ENCODE data around the gene NLRX1.
"Not testable (repeated sequence)": the region's sequence is repeated elsewhere in the genome, so short reads cannot be mapped to it uniquely, and the experiment has no call there.

Gene NLRX1

DNA sequence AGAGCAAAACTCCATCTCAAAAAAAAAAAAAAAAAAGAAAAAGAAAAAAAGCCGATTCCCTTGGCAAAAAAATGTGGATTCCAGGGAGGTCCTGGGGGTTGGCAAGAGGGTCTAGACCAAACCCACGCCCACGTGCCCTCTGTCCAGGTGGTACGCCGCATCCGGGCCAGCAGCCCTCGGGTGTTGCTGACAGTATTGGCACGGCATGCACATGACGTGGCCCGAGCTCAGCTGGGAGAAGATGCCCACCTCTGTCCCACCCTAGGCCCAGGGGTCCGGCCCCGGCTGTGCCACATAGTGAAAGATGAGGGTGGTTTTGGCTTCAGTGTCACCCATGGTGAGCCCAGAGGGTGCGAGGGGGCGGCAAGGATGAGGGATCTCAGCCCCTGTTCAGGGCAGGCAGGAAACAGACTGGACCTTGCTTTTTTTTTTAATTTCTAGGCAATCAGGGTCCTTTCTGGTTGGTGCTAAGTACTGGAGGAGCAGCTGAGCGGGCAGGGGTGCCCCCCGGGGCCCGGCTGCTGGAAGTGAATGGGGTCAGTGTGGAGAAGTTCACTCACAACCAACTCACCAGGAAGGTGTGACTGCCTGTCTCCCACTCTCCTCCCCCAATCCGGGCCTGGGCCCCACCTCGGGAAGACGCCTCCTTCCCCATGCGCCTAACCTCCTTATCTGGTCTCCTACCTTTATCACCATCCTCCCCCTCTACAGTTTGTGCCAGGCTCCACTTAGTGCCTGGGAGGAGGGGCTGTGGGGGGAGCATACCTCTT is 18.8 kb downstream of the NLRX1 start:
- no peak for TF ChIP-seq CTCF (IDR thresholded peaks at IDR 0.05; ENCODE audit: control insufficient read depth, extremely low read depth, insufficient read depth)
- no peak for DNase-seq (ENCODE audit: low read depth)
- no peak overlapping the region for H3K4me3 ChIP-seq (ENCODE audit: low read depth, low read length)

DNA sequence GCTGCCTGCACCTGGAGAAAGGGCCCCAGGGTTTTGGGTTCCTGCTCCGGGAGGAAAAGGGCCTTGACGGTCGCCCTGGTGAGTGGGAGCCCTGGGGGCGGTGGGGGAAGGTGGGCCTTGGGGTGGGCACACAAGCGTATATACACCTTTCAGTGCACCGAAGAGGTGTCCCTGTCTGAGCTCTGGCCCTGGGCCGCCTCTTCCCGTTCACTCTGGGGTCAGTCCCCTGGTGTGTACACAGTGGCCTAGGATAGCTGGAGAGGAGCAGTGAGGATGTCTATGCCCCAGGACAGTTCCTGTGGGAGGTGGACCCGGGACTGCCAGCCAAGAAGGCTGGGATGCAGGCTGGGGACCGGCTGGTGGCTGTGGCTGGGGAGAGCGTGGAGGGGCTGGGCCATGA is 19.5 kb downstream of the NLRX1 start:
- DNase-seq (ENCODE audit: low read depth) = no peak
- TF ChIP-seq CTCF (IDR thresholded peaks at IDR 0.05; ENCODE audit: control insufficient read depth, extremely low read depth, insufficient read depth) = no peak
- H3K4me3 ChIP-seq (ENCODE audit: low read depth, low read length) = no peak overlapping the region

DNA sequence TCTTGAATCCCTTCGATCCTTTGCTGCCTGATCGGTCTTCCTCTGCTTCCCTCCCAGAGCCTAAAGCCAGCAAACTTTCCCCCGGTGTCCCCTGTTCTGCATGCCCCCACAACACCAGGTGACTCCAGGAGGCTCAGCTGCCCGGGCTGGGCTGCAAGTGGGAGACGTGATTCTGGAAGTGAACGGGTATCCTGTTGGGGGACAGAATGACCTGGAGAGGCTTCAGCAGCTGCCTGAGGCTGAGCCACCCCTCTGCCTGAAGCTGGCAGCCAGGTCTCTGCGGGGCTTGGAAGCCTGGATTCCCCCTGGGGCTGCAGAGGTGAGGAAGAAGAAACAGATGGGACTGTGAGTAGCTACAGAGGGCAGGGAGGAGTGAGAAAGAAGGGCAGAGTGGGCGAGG is 20.4 kb downstream of the NLRX1 start:
- TF ChIP-seq CTCF (IDR thresholded peaks at IDR 0.05; ENCODE audit: control insufficient read depth, extremely low read depth, insufficient read depth) = no peak
- no peak overlapping the region for H3K4me3 ChIP-seq (ENCODE audit: low read depth, low read length)
- DNase-seq (ENCODE audit: low read depth) = no peak

DNA sequence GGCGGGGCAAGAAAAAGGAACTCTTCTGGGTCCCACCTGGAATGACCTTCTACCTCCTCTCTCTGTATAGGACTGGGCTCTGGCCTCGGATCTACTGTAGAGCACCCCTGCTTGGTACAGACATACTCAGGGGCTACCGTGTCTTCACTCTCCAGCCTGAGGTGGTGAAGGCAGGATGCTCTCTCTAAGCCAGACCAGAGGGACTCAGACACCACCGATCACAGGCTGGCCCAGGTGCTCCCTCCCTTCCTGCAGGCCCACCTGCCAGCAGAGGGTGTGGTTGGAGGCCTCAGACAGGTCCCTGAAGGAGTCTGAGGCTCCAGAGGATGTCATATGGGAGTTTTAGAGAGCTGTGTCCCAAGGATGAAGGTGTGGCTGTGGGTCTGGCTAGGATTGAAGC is 20.9 kb downstream of the NLRX1 start:
- no peak for TF ChIP-seq CTCF (IDR thresholded peaks at IDR 0.05; ENCODE audit: control insufficient read depth, extremely low read depth, insufficient read depth)
- no peak for DNase-seq (ENCODE audit: low read depth)
- H3K4me3 ChIP-seq (ENCODE audit: low read depth, low read length) = no peak overlapping the region

- TF ChIP-seq CTCF (IDR thresholded peaks at IDR 0.05; ENCODE audit: control insufficient read depth, extremely low read depth, insufficient read depth) = no peak
- no peak overlapping the region for H3K4me3 ChIP-seq (ENCODE audit: low read depth, low read length)
- no peak for DNase-seq (ENCODE audit: low read depth)
Observed at GRCh38 chr11:119190531-119190930, 22.0 kb downstream of the NLRX1 start.

- H3K4me3 ChIP-seq (ENCODE audit: low read depth, low read length); DNase-seq (ENCODE audit: low read depth): not testable (repeated sequence)
Observed at GRCh38 chr11:119191265-119191664, 22.7 kb downstream of the NLRX1 start.

GRCh38 chr11:119192111-119192510 is 23.6 kb downstream of the NLRX1 start:
- no peak overlapping the region for H3K4me3 ChIP-seq (ENCODE audit: low read depth, low read length)
- DNase-seq (ENCODE audit: low read depth) = no peak
- TF ChIP-seq CTCF (IDR thresholded peaks at IDR 0.05; ENCODE audit: control insufficient read depth, extremely low read depth, insufficient read depth) = no peak

Data from LNCaP clone FGC (cell line).